ENCODE data around the gene SLC34A3.

- TF ChIP-seq CTCF (IDR thresholded peaks at IDR 0.05; ENCODE audit: low read length) (no peak), EZH2 (IDR thresholded peaks at IDR 0.05; ENCODE audit: borderline replicate concordance, low read length) (no peak)
Measured at GRCh38 chr9:137256856-137257255, 26.2 kb downstream of the SLC34A3 start.
